Gastrocnemius medialis (tissue), 4 donors: ENCODE data around the gene FBXW9. TPM values are rescaled to one million over a fixed set of nuclear protein-coding genes. Genes with fewer than 3 reads are reported as not detected.
"Not testable (repeated sequence)": the region's sequence is repeated elsewhere in the genome, so short reads cannot be mapped to it uniquely, and the experiment has no call there.

Source experiments
- ATAC-seq, 2 donors: fragments of 150-250 bp; one replicate each; pipeline ENCODE4 v1.9.1; 2016
- DNase-seq, 2 donors: peaks; one replicate each; pipeline ENCODE4 v3.0.0-alpha.2; 2019
- H3K27ac ChIP-seq, 4 donors: fragments of 200-600 bp; sonication (generic); 1 replicate in 1 of 4; 2 replicates in 3 of 4; pipeline ENCODE4 v1.5.1; 2016 to 2018; ENCODE audit warnings: mild to moderate bottlenecking in 2 of 4, moderate library complexity in 1 of 4
- H3K27me3 ChIP-seq, 3 donors: fragments of 200-600 bp; sonication (generic) in 2 of 3; 1 replicate in 1 of 3; 2 replicates in 2 of 3; pipeline versions ENCODE4 v1.5.1 to v1.6.0; 2016 to 2019; ENCODE audit warnings: mild to moderate bottlenecking in 1 of 3, moderate library complexity in 1 of 3
- H3K36me3 ChIP-seq, 2 donors: fragments of 200-600 bp; sonication (generic) in 1 of 2; one replicate each; pipeline ENCODE4 v1.5.1; 2017 to 2018
- H3K4me1 ChIP-seq, 2 donors: fragments of 200-600 bp; sonication (generic) in 1 of 2; one replicate each; pipeline ENCODE4 v1.5.1; 2016 to 2017; ENCODE audit warnings: mild to moderate bottlenecking in 2 of 2
- H3K4me3 ChIP-seq, 4 donors: fragments of 200-600 bp; sonication (generic) in 3 of 4; 1 replicate in 1 of 4; 2 replicates in 3 of 4; pipeline ENCODE4 v1.5.1; 2016 to 2019; ENCODE audit warnings: mild to moderate bottlenecking in 2 of 4
- H3K9me3 ChIP-seq, 3 donors: fragments of 200-600 bp; sonication (generic) in 2 of 3; 1 replicate in 1 of 3; 2 replicates in 2 of 3; pipeline ENCODE4 v1.5.1; 2016 to 2019
- CTCF ChIP-seq, 5 experiments: fragments of 450-650 bp in 3 of 5; fragments of 200-600 bp in 2 of 5; sonication (generic) in 2 of 5; IDR thresholded peaks in 4 of 5; conservative IDR thresholded peaks in 1 of 5; 1 replicate in 4 of 5; 2 replicates in 1 of 5; pipeline ENCODE4 v1.5.1; 2016 to 2019; ENCODE audit warnings: antibody characterized with exemption in 5 of 5, mild to moderate bottlenecking in 3 of 5, moderate library complexity in 3 of 5
- POLR2A ChIP-seq, 2 donors: fragments of 450-650 bp; IDR thresholded peaks; one replicate each; pipeline ENCODE4 v1.6.1; 2017; ENCODE audit warnings: antibody characterized with exemption in 2 of 2, mild to moderate bottlenecking in 2 of 2, moderate library complexity in 2 of 2
- in situ Hi-C, 4 donors: fragments of 200-750 bp; cut with MboI; loops; one replicate each; pipeline versions ENCODE4 v1.15.0 to v1.8.0; 2017; ENCODE audit warnings: low sequenced_read_pairs in 4 of 4
- intact Hi-C: fragments of 100-400 bp; cut with DNase I; formaldehyde crosslinking; loops from one replicate; pipeline ENCODE4 v1.15.1; 2023; ENCODE audit warnings: low total_unique reads
- total RNA-seq, 4 donors: library from RNA; depleted of rRNA; stranded (reverse); fragments of >200 nt; gene quantifications; one replicate each; pipeline versions ENCODE4 v1.1.0 to v1.2.3, GENCODE V29; 2016

FBXW9 gene
- total RNA-seq, 4 donors from 2014 or later = 2.5 to 5.8 (median 3.3) TPM

GRCh38 chr19:12687496-12688196, 8.8 kb downstream of the FBXW9 start, which contains the start of gene GNG14:
Gene GNG14, plus strand, starts transcription at chr19:12687998. Its CDS starts 51 bp downstream, at chr19:12688049.
- ATAC-seq = no peak
- TF ChIP-seq CTCF (IDR thresholded peaks at IDR 0.05 in 4 of 5, conservative IDR thresholded peaks at IDR 0.05 in 1 of 5) (no peak), POLR2A (IDR thresholded peaks at IDR 0.05) (no peak)
- Histone ChIP-seq H3K4me1 (no peaks in the 10 kb centered on the region), H3K4me3 (no peak within 1 kb of the TSS), H3K36me3 (no peaks in the 10 kb centered on the region), H3K9me3 (no peaks in the 10 kb centered on the region), H3K27me3 (no peaks in the 10 kb centered on the region), H3K27ac (no peak within 1 kb of the TSS)
- intact Hi-C loops = no loop called here
- in situ Hi-C loops = no loop called here
- DNase-seq = no peak

DNA sequence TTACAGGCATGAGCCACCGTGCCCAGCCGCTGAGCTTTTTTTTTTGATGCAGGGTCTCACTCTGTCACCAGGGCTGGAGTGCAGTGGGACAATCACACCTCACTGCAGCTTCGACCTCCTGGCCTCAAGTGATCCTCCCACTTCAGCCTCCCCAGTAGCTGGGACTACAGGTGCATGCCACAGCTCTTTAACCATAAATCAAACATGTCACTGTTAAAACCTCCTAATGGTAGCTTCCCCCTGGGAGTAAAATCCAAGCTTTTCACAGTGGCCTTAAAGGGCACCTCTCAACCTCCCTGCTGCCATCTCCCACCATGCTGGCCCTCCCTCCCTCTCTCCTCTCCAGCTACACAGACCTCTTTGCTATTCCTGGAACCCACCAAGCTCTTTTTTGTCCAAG, 10.6 kb downstream of the FBXW9 start:
- in situ Hi-C loops = no loop called here
- DNase-seq (no peak), ATAC-seq (no peak)
- Histone ChIP-seq H3K27ac (no peak overlapping the region), H3K4me3 (no peak overlapping the region), H3K36me3 (no peaks in the 10 kb centered on the region), H3K27me3 (no peaks in the 10 kb centered on the region), H3K9me3 (no peaks in the 10 kb centered on the region), H3K4me1 (peaks cover 3 to 6% of the 10 kb centered on the region in 2 donors)
- TF ChIP-seq POLR2A (IDR thresholded peaks at IDR 0.05) (no peak), CTCF (IDR thresholded peaks at IDR 0.05 in 4 of 5, conservative IDR thresholded peaks at IDR 0.05 in 1 of 5) (no peak)
- intact Hi-C loops = no loop called here

- ATAC-seq (peak; percentile 95 to 97), DNase-seq (peak; percentile 94)
- TF ChIP-seq POLR2A (IDR thresholded peaks at IDR 0.05) = peak; percentile 45 to 70
- peak in 2 of 5 experiments; percentile 26 to 41 for TF ChIP-seq CTCF (IDR thresholded peaks at IDR 0.05 in 4 of 5, conservative IDR thresholded peaks at IDR 0.05 in 1 of 5)
- Histone ChIP-seq H3K27ac (peak within 1 kb of the TSS; percentile 94 to 99 (median 96)), H3K27me3 (no peaks in the 10 kb centered on the region), H3K4me3 (peak within 1 kb of the TSS; percentile 88 to 99 (median 99)), H3K9me3 (no peaks in the 10 kb centered on the region), H3K36me3 (peaks cover 5 to 37% of the 10 kb centered on the region in 2 donors), H3K4me1 (peaks cover 4 to 16% of the 10 kb centered on the region in 2 donors)
- intact Hi-C loops (loop anchor here (2.0 to 5.0 kb wide), 2 partner anchors 41 to 53 kb away; partner anchors contain the start of genes TNPO2 and TRIR), in situ Hi-C loops (no loop called here)
Measured at GRCh38 chr19:12681074-12681987, 15.1 kb downstream of the FBXW9 start, which contains the start of gene DHPS. Gene DHPS, minus strand, starts transcription at chr19:12681880. Its CDS starts 114 bp downstream, at chr19:12681766.

DNA sequence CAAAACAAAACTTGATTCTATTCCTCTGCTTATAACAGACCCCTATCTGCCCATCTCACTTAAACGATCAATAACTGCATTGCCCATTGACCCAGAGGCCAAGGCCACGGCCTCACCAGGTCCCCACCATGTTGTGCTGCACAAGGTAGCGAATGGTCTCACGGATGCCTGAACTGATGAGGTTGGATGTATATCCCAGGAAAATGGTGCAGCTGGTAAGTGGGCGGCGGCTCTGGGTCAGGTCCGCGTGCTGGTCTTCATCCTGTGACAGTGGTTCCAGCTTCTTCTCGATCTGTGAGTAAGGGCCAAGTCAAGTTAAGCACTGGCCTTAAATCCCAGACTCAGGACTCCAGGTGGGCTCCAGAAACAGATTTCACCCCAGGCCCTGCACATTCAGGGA, 16.4 kb downstream of the FBXW9 start:
- Histone ChIP-seq H3K36me3 (peaks cover 5 to 50% of the 10 kb centered on the region in 2 donors), H3K4me3 (no peak overlapping the region), H3K27me3 (no peaks in the 10 kb centered on the region), H3K9me3 (no peaks in the 10 kb centered on the region), H3K4me1 (peaks cover 4 to 16% of the 10 kb centered on the region in 2 donors), H3K27ac (no peak overlapping the region)
- ATAC-seq = no peak
- intact Hi-C loops (loop anchor here (2.0 to 5.0 kb wide), 2 partner anchors 42 to 55 kb away; partner anchors contain the start of genes TNPO2 and TRIR), in situ Hi-C loops (no loop called here)
- no peak for DNase-seq
- TF ChIP-seq CTCF (IDR thresholded peaks at IDR 0.05 in 4 of 5, conservative IDR thresholded peaks at IDR 0.05 in 1 of 5) (no peak), POLR2A (IDR thresholded peaks at IDR 0.05) (no peak)

- peaks cover 4 to 16% of the 10 kb centered on the region in 2 donors for H3K4me1 ChIP-seq
- H3K9me3 ChIP-seq, H3K27ac ChIP-seq, DNase-seq, ATAC-seq, intact Hi-C loops, H3K4me3 ChIP-seq, H3K27me3 ChIP-seq: not testable (repeated sequence)
- in situ Hi-C loops = loop anchor here in 1 of 4 donors (10.0 kb wide), 1 partner anchor 123 kb away; the partner anchor contains the start of gene ZNF564
- H3K36me3 ChIP-seq = peaks cover 5 to 68% of the 10 kb centered on the region in 2 donors
Measured at GRCh38 chr19:12678039-12678438, 18.4 kb downstream of the FBXW9 start.
